ENCODE measurements around the gene AGPAT1. TPM values are rescaled to one million over a fixed set of nuclear protein-coding genes. Genes with fewer than 3 reads are reported as not detected.

AGPAT1 gene
- polyA plus RNA-seq, 1 experiment: 158 TPM

DNA sequence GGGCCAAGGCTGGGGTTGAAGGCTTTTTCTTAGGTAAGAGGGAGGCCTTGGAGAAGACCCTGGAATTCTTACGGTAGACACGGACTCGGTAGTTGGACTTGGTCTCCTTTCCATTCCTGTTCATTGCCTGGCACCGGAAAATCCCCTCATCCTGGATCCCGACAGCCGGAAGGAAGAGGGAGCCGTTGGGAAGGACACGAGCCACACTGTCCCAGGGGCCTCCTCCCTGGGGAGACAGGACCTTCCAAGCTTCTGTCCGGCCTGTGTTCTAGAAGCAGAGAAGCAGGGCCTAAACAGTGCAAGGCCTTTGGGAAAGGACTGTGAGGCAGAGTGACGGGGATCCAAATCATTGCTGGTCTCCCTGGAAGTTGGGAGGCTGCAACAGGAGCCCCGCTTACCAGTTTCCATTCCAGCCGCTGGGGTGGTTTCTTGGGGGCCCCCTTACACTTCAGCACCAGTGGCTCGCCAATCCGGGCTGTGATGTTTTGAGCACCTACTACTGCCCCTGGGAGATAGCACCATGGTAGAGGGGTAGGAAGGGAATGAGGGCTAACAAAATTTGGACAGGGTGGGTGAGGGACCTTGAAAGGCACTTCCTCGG lies 7.7 kb upstream of the AGPAT1 start:
- Histone ChIP-seq H3K36me3 (ENCODE audit: control insufficient read depth, insufficient read depth, low read length) (peaks cover 18% of the 10 kb centered on the region), H3K4me3 (ENCODE audit: low read depth, low read length) (no peak overlapping the region), H3K27me3 (ENCODE audit: control insufficient read depth, insufficient read depth, low read length) (no peaks in the 10 kb centered on the region)
- no peak for DNase-seq (ENCODE audit: low read depth)
- TF ChIP-seq, protein P1, sequence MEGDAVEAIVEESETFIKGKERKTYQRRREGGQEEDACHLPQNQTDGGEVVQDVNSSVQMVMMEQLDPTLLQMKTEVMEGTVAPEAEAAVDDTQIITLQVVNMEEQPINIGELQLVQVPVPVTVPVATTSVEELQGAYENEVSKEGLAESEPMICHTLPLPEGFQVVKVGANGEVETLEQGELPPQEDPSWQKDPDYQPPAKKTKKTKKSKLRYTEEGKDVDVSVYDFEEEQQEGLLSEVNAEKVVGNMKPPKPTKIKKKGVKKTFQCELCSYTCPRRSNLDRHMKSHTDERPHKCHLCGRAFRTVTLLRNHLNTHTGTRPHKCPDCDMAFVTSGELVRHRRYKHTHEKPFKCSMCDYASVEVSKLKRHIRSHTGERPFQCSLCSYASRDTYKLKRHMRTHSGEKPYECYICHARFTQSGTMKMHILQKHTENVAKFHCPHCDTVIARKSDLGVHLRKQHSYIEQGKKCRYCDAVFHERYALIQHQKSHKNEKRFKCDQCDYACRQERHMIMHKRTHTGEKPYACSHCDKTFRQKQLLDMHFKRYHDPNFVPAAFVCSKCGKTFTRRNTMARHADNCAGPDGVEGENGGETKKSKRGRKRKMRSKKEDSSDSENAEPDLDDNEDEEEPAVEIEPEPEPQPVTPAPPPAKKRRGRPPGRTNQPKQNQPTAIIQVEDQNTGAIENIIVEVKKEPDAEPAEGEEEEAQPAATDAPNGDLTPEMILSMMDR (IDR thresholded peaks at IDR 0.05; ENCODE audit: insufficient read depth, low read depth, low read length): no peak
- CTCF ChIA-PET: no interaction called here
- POLR2A ChIA-PET: no interaction called here

DNA sequence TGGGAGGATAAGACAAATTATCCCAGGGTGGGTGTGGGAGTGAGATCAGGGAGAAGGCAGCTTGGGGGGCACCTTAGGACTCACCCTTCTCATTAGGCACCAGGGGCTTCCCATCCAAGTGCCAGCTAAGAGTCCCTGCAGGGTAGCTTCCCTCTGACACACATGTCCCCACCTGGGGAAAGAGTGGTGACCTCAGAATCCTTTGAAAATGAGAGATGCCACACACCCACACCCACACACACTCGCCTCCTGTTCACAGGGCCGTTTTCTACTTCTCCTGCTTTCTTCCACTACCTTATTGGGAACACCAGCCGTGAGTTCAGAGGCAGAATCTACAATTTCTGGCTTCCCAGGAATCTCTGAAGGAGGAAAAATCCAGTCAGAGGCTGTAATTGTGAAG lies 7.1 kb upstream of the AGPAT1 start:
- DNase-seq (ENCODE audit: low read depth): no peak
- Histone ChIP-seq H3K27me3 (ENCODE audit: control insufficient read depth, insufficient read depth, low read length) (no peaks in the 10 kb centered on the region), H3K4me3 (ENCODE audit: low read depth, low read length) (no peak overlapping the region), H3K36me3 (ENCODE audit: control insufficient read depth, insufficient read depth, low read length) (peaks cover 18% of the 10 kb centered on the region)
- ChIA-PET POLR2A (no interaction called here), CTCF (no interaction called here)
- TF ChIP-seq, protein P1 (IDR thresholded peaks at IDR 0.05; ENCODE audit: insufficient read depth, low read depth, low read length): no peak

GRCh38 chr6:32182555-32182981 lies 6.7 kb upstream of the AGPAT1 start:
- ChIA-PET CTCF (no interaction called here), POLR2A (no interaction called here)
- Histone ChIP-seq H3K27me3 (ENCODE audit: control insufficient read depth, insufficient read depth, low read length) (no peaks in the 10 kb centered on the region), H3K4me3 (ENCODE audit: low read depth, low read length) (no peak overlapping the region), H3K36me3 (ENCODE audit: control insufficient read depth, insufficient read depth, low read length) (peaks cover 16% of the 10 kb centered on the region)
- TF ChIP-seq, protein P1 (IDR thresholded peaks at IDR 0.05; ENCODE audit: insufficient read depth, low read depth, low read length): no peak
- no peak for DNase-seq (ENCODE audit: low read depth)

- TF ChIP-seq, protein P1 (IDR thresholded peaks at IDR 0.05; ENCODE audit: insufficient read depth, low read depth, low read length): no peak
- no peak for DNase-seq (ENCODE audit: low read depth)
- Histone ChIP-seq H3K27me3 (ENCODE audit: control insufficient read depth, insufficient read depth, low read length) (no peaks in the 10 kb centered on the region), H3K4me3 (ENCODE audit: low read depth, low read length) (no peak overlapping the region), H3K36me3 (ENCODE audit: control insufficient read depth, insufficient read depth, low read length) (peaks cover 15% of the 10 kb centered on the region)
- ChIA-PET CTCF (no interaction called here), POLR2A (interaction anchor here (0.5 kb wide), 1 partner anchor 1567 kb away, joined by 3 read pairs; no protein-coding TSS in a partner anchor)
These were observed 6.1 kb upstream of the AGPAT1 start for GRCh38 chr6:32181915-32182529.

DNA sequence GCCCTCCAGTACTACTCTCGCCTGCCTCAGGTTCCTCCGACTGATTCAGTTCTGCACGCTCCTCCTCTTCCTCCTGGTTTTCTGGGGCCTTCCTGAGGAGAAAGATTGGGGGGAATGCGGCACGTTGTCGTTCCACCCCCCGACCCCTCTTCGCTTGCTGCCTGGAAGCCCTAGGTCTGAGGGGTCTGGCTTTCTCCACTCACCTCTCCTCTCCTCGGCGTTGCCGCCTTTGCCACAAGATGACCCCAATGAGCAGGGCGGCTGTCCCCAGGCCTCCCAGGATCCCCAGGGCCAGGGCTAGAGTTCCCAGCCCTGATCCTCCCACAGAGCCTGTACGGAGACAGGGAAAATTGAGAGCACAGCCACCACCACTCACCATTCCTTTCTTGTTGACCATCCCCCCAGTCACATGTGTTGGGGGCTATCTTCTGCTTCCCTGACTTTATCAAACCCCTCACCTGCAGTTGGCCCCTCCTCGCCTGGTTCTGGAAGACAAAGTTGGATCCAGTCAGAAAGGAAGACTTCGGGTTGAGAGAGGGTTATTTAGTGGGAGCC lies 5.3 kb upstream of the AGPAT1 start:
- TF ChIP-seq, protein P1 (IDR thresholded peaks at IDR 0.05; ENCODE audit: insufficient read depth, low read depth, low read length): no peak
- ChIA-PET CTCF (no interaction called here), POLR2A (no interaction called here)
- no peak for DNase-seq (ENCODE audit: low read depth)
- H3K36me3 ChIP-seq (ENCODE audit: control insufficient read depth, insufficient read depth, low read length): peaks cover 15% of the 10 kb centered on the region
- no peaks in the 10 kb centered on the region for H3K27me3 ChIP-seq (ENCODE audit: control insufficient read depth, insufficient read depth, low read length)
- no peak overlapping the region for H3K4me3 ChIP-seq (ENCODE audit: low read depth, low read length)

Data from BJ (cell line).